CD4-positive, alpha-beta T cell (primary cell): Measurements from ENCODE around the gene GPR137C. TPM values are rescaled to one million over a fixed set of nuclear protein-coding genes. Genes with fewer than 3 reads are reported as not detected.
A peak's percentile ranks its signal among the peaks of the same experiment; 100 is the strongest.

Experiments used
- ATAC-seq: fragments of 200-7000 bp; cut with Tn5 transposase; one replicate; pipeline ENCODE4 v1.10.0; 2022; ENCODE audit warnings: mild to moderate bottlenecking; ENCODE audit not compliant: poor library complexity
- CTCF ChIA-PET: fragments of 350-600 bp; sonication (Branson Sonifier 250); formaldehyde crosslinking; loops from one replicate; lab custom pipeline; 2021; ENCODE audit warnings: antibody characterized with exemption, inconsistent platforms; lab: Charles Lee
- POLR2A ChIA-PET: fragments of 350-600 bp; sonication (Branson Sonifier 250); formaldehyde crosslinking; loops from one replicate; lab custom pipeline; 2021; ENCODE audit warnings: antibody characterized with exemption, inconsistent platforms; lab: Charles Lee
- DNase-seq, 14 experiments: peaks; one replicate each; pipeline ENCODE4 v3.0.0-alpha.2; 2013 to 2020; ENCODE audit warnings: mixed read lengths in 2 of 14
- H3K27ac ChIP-seq, 2 donors: one replicate each; pipeline versions ENCODE4 v1.5.1 to v1.7.0; 2013; ENCODE audit warnings: low read length in 2 of 2, low read depth in 1 of 2, mild to moderate bottlenecking in 1 of 2
- H3K27me3 ChIP-seq, 2 experiments: 1 replicate in 1 of 2; 2 replicates in 1 of 2; pipeline versions ENCODE4 v1.6.1 to v1.7.0; 2013; ENCODE audit warnings: low read length in 2 of 2, control low read depth in 1 of 2, mild to moderate bottlenecking in 1 of 2, moderate library complexity in 1 of 2; ENCODE audit not compliant: insufficient read depth in 2 of 2, control insufficient read depth in 1 of 2
- H3K36me3 ChIP-seq: one replicate; pipeline ENCODE4 v1.6.1; 2013; ENCODE audit warnings: low read length, control low read depth; ENCODE audit not compliant: insufficient read depth
- H3K4me1 ChIP-seq: one replicate; pipeline ENCODE4 v1.6.1; 2013; ENCODE audit warnings: low read length, control low read depth; ENCODE audit not compliant: insufficient read depth
- H3K4me3 ChIP-seq: one replicate; pipeline ENCODE4 v1.5.1; 2013; ENCODE audit warnings: mild to moderate bottlenecking, low read length, moderate library complexity
- H3K9me3 ChIP-seq, 2 experiments: 1 replicate in 1 of 2; 2 replicates in 1 of 2; pipeline versions ENCODE4 v1.6.1 to v1.7.0; 2013; ENCODE audit warnings: low read length in 2 of 2, mild to moderate bottlenecking in 2 of 2, control low read depth in 1 of 2, moderate library complexity in 1 of 2; ENCODE audit not compliant: control insufficient read depth in 1 of 2, insufficient read depth in 1 of 2
- H3K27ac Mint-ChIP-seq: one replicate; pipeline ENCODE4 v1.8.0; 2020; ENCODE audit warnings: mixed read lengths
- H3K27me3 Mint-ChIP-seq: one replicate; pipeline ENCODE4 v1.8.0; 2021; ENCODE audit warnings: mixed read lengths
- H3K36me3 Mint-ChIP-seq: one replicate; pipeline ENCODE4 v1.8.0; 2021; ENCODE audit warnings: low read depth, mixed read lengths
- H3K4me1 Mint-ChIP-seq: one replicate; pipeline ENCODE4 v1.8.0; 2021; ENCODE audit warnings: low read depth, mixed read lengths
- H3K4me3 Mint-ChIP-seq: one replicate; pipeline ENCODE4 v1.8.0; 2020; ENCODE audit warnings: mild to moderate bottlenecking, mixed read lengths
- H3K9me3 Mint-ChIP-seq: one replicate; pipeline ENCODE4 v1.8.0; 2020; ENCODE audit warnings: mixed read lengths
- intact Hi-C, 2 experiments: fragments of 100-400 bp; cut with DNase I in 1 of 2; cut with micrococcal nuclease in 1 of 2; formaldehyde crosslinking; loops; one replicate each; pipeline versions ENCODE4 v1.15.1 to v1.9.0; 2023 to 2025; cut with DNase I, micrococcal nuclease
- total RNA-seq, 174 experiments: library from RNA in 2 of 174; stranded (reverse) in 2 of 174; gene quantifications; one replicate each; pipeline ENCODE4 v1.2.3 and lab custom pipeline; 2021 to 2026
- TF ChIP-seq, protein P1 (sequence below): fragments of 200-600 bp; IDR thresholded peaks from one replicate; pipeline ENCODE4 v1.8.0; 2022; ENCODE audit warnings: antibody characterized with exemption, mild to moderate bottlenecking

GPR137C gene
- total RNA-seq, 2 experiments from 2014 or later, result 0.08 to 0.19 TPM

DNA sequence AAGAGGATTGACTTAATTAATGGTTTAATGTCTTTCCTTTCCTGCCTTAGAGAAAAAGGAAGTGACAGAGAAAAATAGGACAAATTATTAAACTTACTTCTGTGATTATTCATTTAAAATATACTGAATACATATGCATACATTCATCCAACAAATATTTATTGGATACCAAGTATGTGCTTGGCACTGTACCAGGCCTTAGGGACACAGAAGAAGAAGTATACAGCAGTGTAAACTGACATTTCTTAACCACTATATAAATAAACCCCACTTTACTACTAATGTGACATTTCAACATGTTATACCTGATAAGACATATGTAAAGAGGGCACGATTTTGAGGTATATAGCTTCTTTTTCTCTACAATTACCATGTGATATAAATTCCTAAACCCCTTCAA lies 89.1 kb downstream of the GPR137C start:
- H3K4me3 ChIP-seq, result no peak overlapping the region
- ChIA-PET POLR2A (no interaction called here), CTCF (no interaction called here)
- H3K27ac ChIP-seq, result no peak overlapping the region
- H3K4me1 ChIP-seq, result no peaks in the 10 kb centered on the region
- H3K36me3 ChIP-seq, result peaks cover 50% of the 10 kb centered on the region
- DNase-seq, result no peak
- Mint-ChIP-seq H3K27me3 (no peaks in the 10 kb centered on the region), H3K36me3 (peaks cover 58% of the 10 kb centered on the region), H3K4me1 (no peaks in the 10 kb centered on the region), H3K9me3 (peaks cover 5% of the 10 kb centered on the region), H3K27ac (no peak overlapping the region), H3K4me3 (no peak overlapping the region)
- intact Hi-C loops, result no loop called here
- TF ChIP-seq, protein P1, sequence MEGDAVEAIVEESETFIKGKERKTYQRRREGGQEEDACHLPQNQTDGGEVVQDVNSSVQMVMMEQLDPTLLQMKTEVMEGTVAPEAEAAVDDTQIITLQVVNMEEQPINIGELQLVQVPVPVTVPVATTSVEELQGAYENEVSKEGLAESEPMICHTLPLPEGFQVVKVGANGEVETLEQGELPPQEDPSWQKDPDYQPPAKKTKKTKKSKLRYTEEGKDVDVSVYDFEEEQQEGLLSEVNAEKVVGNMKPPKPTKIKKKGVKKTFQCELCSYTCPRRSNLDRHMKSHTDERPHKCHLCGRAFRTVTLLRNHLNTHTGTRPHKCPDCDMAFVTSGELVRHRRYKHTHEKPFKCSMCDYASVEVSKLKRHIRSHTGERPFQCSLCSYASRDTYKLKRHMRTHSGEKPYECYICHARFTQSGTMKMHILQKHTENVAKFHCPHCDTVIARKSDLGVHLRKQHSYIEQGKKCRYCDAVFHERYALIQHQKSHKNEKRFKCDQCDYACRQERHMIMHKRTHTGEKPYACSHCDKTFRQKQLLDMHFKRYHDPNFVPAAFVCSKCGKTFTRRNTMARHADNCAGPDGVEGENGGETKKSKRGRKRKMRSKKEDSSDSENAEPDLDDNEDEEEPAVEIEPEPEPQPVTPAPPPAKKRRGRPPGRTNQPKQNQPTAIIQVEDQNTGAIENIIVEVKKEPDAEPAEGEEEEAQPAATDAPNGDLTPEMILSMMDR, result no peak
- H3K27me3 ChIP-seq, result no peaks in the 10 kb centered on the region
- ATAC-seq, result no peak
- peaks cover 0 to 13% of the 10 kb centered on the region in 2 experiments for H3K9me3 ChIP-seq

DNA sequence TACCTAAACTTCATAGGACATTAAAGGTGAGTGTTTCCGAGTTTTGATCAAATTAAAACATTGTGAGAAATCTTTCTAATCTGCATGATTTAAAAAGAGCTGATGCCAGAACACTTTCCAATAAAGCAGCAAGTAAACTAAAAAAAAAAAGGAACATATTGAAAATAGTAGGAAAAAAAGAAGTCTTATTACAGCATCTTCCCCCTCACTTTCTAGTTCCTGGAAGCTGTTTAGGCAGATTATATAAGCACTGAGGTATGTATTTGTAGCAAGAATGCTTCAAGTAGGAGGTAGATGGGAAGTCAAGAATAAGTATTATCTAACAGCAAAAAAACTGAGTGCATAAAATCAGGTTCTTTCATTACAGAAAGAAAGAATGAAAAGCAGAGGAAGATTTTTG lies 96.9 kb downstream of the GPR137C start:
- peaks cover 77% of the 10 kb centered on the region for H3K36me3 ChIP-seq
- Mint-ChIP-seq H3K27me3 (no peaks in the 10 kb centered on the region), H3K4me3 (no peak overlapping the region), H3K36me3 (peaks cover 88% of the 10 kb centered on the region), H3K27ac (peak overlapping the region; percentile 56), H3K4me1 (no peaks in the 10 kb centered on the region), H3K9me3 (no peaks in the 10 kb centered on the region)
- DNase-seq, result no peak
- H3K4me1 ChIP-seq, result no peaks in the 10 kb centered on the region
- no peaks in the 10 kb centered on the region for H3K27me3 ChIP-seq
- ChIA-PET POLR2A (no interaction called here), CTCF (interaction anchor here (1.6 kb wide), 1 partner anchor 125 kb away, joined by 4 read pairs; no protein-coding TSS in a partner anchor)
- H3K4me3 ChIP-seq, result no peak overlapping the region
- no peaks in the 10 kb centered on the region for H3K9me3 ChIP-seq
- ATAC-seq, result no peak
- intact Hi-C loops, result no loop called here
- no peak overlapping the region for H3K27ac ChIP-seq
- TF ChIP-seq, protein P1, result no peak

DNA sequence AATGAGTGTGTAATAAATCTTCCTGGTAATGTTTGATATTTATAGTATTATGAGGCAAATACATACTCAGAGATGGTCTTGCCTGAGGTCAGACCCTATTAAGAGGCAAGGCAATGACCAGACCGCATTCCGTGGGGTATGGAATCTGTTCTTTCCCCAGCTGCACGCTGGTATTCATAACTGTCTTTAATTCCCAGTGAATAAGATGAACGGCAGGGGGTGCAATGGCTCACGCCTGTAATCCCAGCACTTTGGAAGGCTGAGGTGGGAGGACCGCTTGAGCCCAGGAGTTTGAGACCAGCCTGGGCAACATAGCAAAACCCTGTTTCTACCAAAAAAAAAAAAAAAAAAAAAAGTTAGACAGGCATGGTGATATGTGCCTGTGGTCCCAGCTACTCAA lies 98.1 kb downstream of the GPR137C start:
- CTCF ChIA-PET, result interaction anchor here (1.6 kb wide), 1 partner anchor 124 kb away, joined by 4 read pairs; no protein-coding TSS in a partner anchor
- intact Hi-C loops, result loop anchor here in 1 of 2 experiments (10.0 kb wide), 1 partner anchor 96 kb away; the partner anchor contains the start of genes GPR137C and TXNDC16
- Mint-ChIP-seq H3K27me3 (no peaks in the 10 kb centered on the region), H3K4me3 (no peak overlapping the region), H3K9me3 (no peaks in the 10 kb centered on the region), H3K27ac (no peak overlapping the region), H3K4me1 (no peaks in the 10 kb centered on the region), H3K36me3 (peaks cover 88% of the 10 kb centered on the region)
- Histone ChIP-seq H3K9me3 (no peaks in the 10 kb centered on the region), H3K27ac (no peak overlapping the region), H3K27me3 (no peaks in the 10 kb centered on the region), H3K36me3 (peaks cover 76% of the 10 kb centered on the region), H3K4me1 (no peaks in the 10 kb centered on the region), H3K4me3 (no peak overlapping the region)
- POLR2A ChIA-PET, result no interaction called here
- DNase-seq (no peak), ATAC-seq (no peak)
- TF ChIP-seq, protein P1, result no peak
